ENCODE measurements around the gene TBC1D10A.

The TBC1D10A gene

GRCh38 chr22:30320021-30320556, 6.7 kb downstream of the TBC1D10A start:
- no peak for DNase-seq

GRCh38 chr22:30318799-30319419, 7.8 kb downstream of the TBC1D10A start:
- DNase-seq, result no peak

- no peak for DNase-seq
Measured at GRCh38 chr22:30317778-30318177, 9.0 kb downstream of the TBC1D10A start.

- DNase-seq, result no peak
Measured at GRCh38 chr22:30315962-30316576, 10.7 kb downstream of the TBC1D10A start.

- no peak for DNase-seq
Measured at GRCh38 chr22:30314915-30315314, 11.8 kb downstream of the TBC1D10A start.

- DNase-seq, result no peak
Measured at GRCh38 chr22:30313527-30314363, 13.0 kb downstream of the TBC1D10A start.

GRCh38 chr22:30312053-30312452, 14.7 kb downstream of the TBC1D10A start:
- DNase-seq, result no peak

- no peak for DNase-seq
Measured at GRCh38 chr22:30310881-30311771, 15.6 kb downstream of the TBC1D10A start.

GRCh38 chr22:30309951-30310741, 16.6 kb downstream of the TBC1D10A start:
- DNase-seq, result peak; percentile 35

- no peak for DNase-seq
Measured at GRCh38 chr22:30308518-30309230, 18.1 kb downstream of the TBC1D10A start.

GRCh38 chr22:30308093-30308492, 18.6 kb downstream of the TBC1D10A start:
- DNase-seq, result no peak

- no peak for DNase-seq
Measured at GRCh38 chr22:30307041-30307574, 19.6 kb downstream of the TBC1D10A start.

- DNase-seq, result no peak
Measured at GRCh38 chr22:30306627-30307011, 20.1 kb downstream of the TBC1D10A start.

GRCh38 chr22:30305906-30306626, 20.7 kb downstream of the TBC1D10A start:
- DNase-seq, result peak; percentile 92

- DNase-seq, result peak; percentile 81
Measured at GRCh38 chr22:30305519-30305905, 21.2 kb downstream of the TBC1D10A start.

- DNase-seq, result no peak
Measured at GRCh38 chr22:30304495-30305244, 22.1 kb downstream of the TBC1D10A start.

- DNase-seq, result no peak
Measured at GRCh38 chr22:30302810-30303138, 24.0 kb downstream of the TBC1D10A start.

GRCh38 chr22:30301995-30302809, 24.5 kb downstream of the TBC1D10A start:
- DNase-seq, result peak; percentile 62

- no peak for DNase-seq
Measured at GRCh38 chr22:30299322-30299721, 27.4 kb downstream of the TBC1D10A start.

Measured in OCI-M1 (cell line).